ENCODE data around the gene PSEN1. TPM values are rescaled to one million over a fixed set of nuclear protein-coding genes. Genes with fewer than 3 reads are reported as not detected.

Gene PSEN1
- total RNA-seq, 4 donors from 2014 or later, result 39.6 to 77.6 (median 47.4) TPM

- TF ChIP-seq EP300 (IDR thresholded peaks at IDR 0.05) (no peak), POLR2A (IDR thresholded peaks at IDR 0.05) (no peak)
- TF ChIP-seq, protein P1, sequence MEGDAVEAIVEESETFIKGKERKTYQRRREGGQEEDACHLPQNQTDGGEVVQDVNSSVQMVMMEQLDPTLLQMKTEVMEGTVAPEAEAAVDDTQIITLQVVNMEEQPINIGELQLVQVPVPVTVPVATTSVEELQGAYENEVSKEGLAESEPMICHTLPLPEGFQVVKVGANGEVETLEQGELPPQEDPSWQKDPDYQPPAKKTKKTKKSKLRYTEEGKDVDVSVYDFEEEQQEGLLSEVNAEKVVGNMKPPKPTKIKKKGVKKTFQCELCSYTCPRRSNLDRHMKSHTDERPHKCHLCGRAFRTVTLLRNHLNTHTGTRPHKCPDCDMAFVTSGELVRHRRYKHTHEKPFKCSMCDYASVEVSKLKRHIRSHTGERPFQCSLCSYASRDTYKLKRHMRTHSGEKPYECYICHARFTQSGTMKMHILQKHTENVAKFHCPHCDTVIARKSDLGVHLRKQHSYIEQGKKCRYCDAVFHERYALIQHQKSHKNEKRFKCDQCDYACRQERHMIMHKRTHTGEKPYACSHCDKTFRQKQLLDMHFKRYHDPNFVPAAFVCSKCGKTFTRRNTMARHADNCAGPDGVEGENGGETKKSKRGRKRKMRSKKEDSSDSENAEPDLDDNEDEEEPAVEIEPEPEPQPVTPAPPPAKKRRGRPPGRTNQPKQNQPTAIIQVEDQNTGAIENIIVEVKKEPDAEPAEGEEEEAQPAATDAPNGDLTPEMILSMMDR (IDR thresholded peaks at IDR 0.05), result no peak
- WGBS, 2 donors, result 74 to 78% methylated on average over 2 of the region's 2 CpGs
- H3K9me3 ChIP-seq, result no peaks in the 10 kb centered on the region
- no peak overlapping the region for H3K27ac ChIP-seq
- H3K4me1 ChIP-seq, result no peaks in the 10 kb centered on the region
- H3K27me3 ChIP-seq, result no peaks in the 10 kb centered on the region
- no peak overlapping the region for H3K4me3 ChIP-seq
- H3K36me3 ChIP-seq, result peaks cover 0 to 90% (median 28%) of the 10 kb centered on the region in 3 donors
- DNase-seq (ENCODE audit: low spot score in 2 of 2), result no peak
Measured at GRCh38 chr14:73198253-73198652, 61.9 kb downstream of the PSEN1 start.

DNA sequence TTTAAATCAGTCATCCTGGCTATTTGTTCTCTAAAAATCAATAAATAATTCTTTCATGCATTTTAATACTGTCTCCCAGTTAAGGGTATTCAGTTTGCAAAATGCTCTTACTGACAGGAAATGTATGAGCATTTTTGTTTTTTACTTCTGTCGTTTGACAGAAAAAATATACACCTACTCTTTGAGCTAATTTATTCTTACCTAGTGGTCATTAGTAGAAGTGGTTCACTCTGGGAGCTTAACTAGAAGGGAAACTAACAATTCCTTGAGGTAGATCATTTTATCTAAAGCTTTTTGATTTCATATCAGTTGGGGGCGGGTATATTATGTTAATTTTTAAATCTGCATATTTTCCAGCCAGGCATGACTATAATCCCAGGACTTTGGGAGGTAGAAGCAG lies 67.2 kb downstream of the PSEN1 start:
- H3K4me1 ChIP-seq, result no peaks in the 10 kb centered on the region
- 75 to 87% methylated on average over 2 of the region's 2 CpGs for WGBS, 2 donors
- DNase-seq (ENCODE audit: low spot score in 2 of 2), result no peak
- H3K36me3 ChIP-seq, result peaks cover 4 to 83% (median 17%) of the 10 kb centered on the region in 3 donors
- no peak overlapping the region for H3K27ac ChIP-seq
- no peak overlapping the region for H3K4me3 ChIP-seq
- H3K9me3 ChIP-seq, result no peaks in the 10 kb centered on the region
- H3K27me3 ChIP-seq, result no peaks in the 10 kb centered on the region
- TF ChIP-seq POLR2A (IDR thresholded peaks at IDR 0.05) (no peak), EP300 (IDR thresholded peaks at IDR 0.05) (no peak)
- TF ChIP-seq, protein P1 (IDR thresholded peaks at IDR 0.05), result no peak

GRCh38 chr14:73207615-73208014 lies 71.3 kb downstream of the PSEN1 start:
- peaks cover 0 to 14% (median 0%) of the 10 kb centered on the region in 4 donors for H3K4me1 ChIP-seq
- peaks cover 4 to 85% (median 9%) of the 10 kb centered on the region in 3 donors for H3K36me3 ChIP-seq
- TF ChIP-seq, protein P1 (IDR thresholded peaks at IDR 0.05), result no peak
- TF ChIP-seq EP300 (IDR thresholded peaks at IDR 0.05), result no peak
- no peak for TF ChIP-seq POLR2A (IDR thresholded peaks at IDR 0.05)
- H3K27ac ChIP-seq, result no peak overlapping the region
- no peaks in the 10 kb centered on the region for H3K27me3 ChIP-seq
- WGBS, 2 donors, result 91 to 100% methylated on average over 2 of the region's 2 CpGs
- no peaks in the 10 kb centered on the region for H3K9me3 ChIP-seq
- no peak overlapping the region for H3K4me3 ChIP-seq
- DNase-seq (ENCODE audit: low spot score in 2 of 2), result no peak

GRCh38 chr14:73208390-73208789 lies 72.1 kb downstream of the PSEN1 start:
- H3K27ac ChIP-seq, result no peak overlapping the region
- TF ChIP-seq POLR2A (IDR thresholded peaks at IDR 0.05) (no peak), EP300 (IDR thresholded peaks at IDR 0.05) (no peak)
- TF ChIP-seq, protein P1 (IDR thresholded peaks at IDR 0.05), result no peak
- 90 to 97% methylated on average over 2 of the region's 3 CpGs for whole genome bisulfite sequencing, 2 donors

DNA sequence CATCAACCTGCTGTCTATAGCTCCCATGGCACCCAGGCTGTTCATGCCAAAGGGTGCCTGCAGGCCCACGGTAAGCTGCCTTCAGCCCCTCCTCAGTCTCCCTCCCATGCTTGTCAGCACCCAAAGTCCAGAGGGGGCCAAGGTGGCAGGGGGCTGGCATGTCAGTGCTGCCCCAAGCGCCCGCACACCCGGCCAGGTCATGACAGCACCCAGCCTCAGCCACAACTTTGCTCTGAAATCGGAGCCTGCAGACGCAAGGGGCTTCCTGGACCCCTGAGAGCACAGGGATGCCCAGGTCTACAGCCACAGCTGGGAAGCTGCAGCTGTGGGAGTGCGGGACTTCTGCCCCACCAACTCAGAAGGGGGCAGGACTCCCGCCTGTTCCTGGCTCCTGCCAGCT lies 72.5 kb downstream of the PSEN1 start:
- 96 to 100% methylated on average over 1 to 5 of the region's 8 CpGs for WGBS, 2 donors
- H3K27me3 ChIP-seq, result no peaks in the 10 kb centered on the region
- no peak for DNase-seq (ENCODE audit: low spot score in 2 of 2)
- peaks cover 4 to 86% (median 9%) of the 10 kb centered on the region in 3 donors for H3K36me3 ChIP-seq
- TF ChIP-seq, protein P1 (IDR thresholded peaks at IDR 0.05), result no peak
- TF ChIP-seq POLR2A (IDR thresholded peaks at IDR 0.05), result no peak
- TF ChIP-seq EP300 (IDR thresholded peaks at IDR 0.05), result no peak
- no peak overlapping the region for H3K4me3 ChIP-seq
- H3K27ac ChIP-seq, result no peak overlapping the region
- peaks cover 0 to 14% (median 0%) of the 10 kb centered on the region in 4 donors for H3K4me1 ChIP-seq
- no peaks in the 10 kb centered on the region for H3K9me3 ChIP-seq

More at GRCh38 chr14:73208390-73208789, 72.1 kb downstream of the PSEN1 start:
- peaks cover 0 to 14% (median 0%) of the 10 kb centered on the region in 4 donors for H3K4me1 ChIP-seq
- H3K36me3 ChIP-seq, result peaks cover 4 to 85% (median 9%) of the 10 kb centered on the region in 3 donors
- H3K27me3 ChIP-seq, result no peaks in the 10 kb centered on the region
- no peak for DNase-seq (ENCODE audit: low spot score in 2 of 2)
- H3K9me3 ChIP-seq, result no peaks in the 10 kb centered on the region
- no peak overlapping the region for H3K4me3 ChIP-seq

All from tibial nerve (tissue), 4 donors.